ENCODE measurements around the gene SNX4.

DNA sequence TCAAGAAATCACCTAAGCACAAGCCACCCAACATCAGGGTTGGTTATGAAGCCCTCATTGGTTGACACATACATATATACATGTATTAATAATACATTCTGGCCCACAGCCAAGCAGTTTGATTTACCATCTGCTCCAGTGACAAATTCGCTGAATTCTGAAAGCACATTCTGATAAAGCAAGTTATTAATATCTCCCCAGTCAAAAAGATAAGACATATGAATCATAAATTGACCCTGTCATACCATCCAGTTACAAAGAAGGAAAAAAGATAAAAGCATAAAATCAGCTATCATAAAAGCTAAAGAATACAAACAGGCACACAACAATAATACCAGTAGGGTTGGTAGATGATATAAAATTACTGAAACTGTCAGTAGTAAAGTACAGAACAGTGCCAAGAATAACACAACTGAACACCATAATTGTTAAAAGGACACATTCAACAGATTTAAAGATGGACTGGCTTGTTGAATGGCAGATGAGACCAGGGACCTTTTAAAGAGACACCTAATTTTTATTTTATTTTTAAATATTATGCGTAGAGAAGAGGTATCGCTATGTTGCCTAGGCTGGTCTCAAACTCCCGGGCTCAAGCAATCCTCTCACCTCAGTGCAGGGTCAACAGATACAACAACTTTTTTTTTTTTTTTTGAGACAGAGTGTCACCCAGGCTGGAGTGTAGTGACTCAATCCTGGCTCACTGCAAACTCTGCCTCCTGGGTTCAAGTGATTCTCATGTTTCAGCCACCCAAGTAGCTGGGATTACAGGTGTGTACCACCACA is 7.7 kb downstream of the SNX4 start:
- TF ChIP-seq POLR2A (IDR thresholded peaks at IDR 0.05), result no peak
- no peak for TF ChIP-seq POLR2AphosphoS5 (IDR thresholded peaks at IDR 0.05; ENCODE audit: insufficient read depth in 1 of 2, low read depth in 1 of 2)
- TF ChIP-seq, protein P1, sequence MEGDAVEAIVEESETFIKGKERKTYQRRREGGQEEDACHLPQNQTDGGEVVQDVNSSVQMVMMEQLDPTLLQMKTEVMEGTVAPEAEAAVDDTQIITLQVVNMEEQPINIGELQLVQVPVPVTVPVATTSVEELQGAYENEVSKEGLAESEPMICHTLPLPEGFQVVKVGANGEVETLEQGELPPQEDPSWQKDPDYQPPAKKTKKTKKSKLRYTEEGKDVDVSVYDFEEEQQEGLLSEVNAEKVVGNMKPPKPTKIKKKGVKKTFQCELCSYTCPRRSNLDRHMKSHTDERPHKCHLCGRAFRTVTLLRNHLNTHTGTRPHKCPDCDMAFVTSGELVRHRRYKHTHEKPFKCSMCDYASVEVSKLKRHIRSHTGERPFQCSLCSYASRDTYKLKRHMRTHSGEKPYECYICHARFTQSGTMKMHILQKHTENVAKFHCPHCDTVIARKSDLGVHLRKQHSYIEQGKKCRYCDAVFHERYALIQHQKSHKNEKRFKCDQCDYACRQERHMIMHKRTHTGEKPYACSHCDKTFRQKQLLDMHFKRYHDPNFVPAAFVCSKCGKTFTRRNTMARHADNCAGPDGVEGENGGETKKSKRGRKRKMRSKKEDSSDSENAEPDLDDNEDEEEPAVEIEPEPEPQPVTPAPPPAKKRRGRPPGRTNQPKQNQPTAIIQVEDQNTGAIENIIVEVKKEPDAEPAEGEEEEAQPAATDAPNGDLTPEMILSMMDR (IDR thresholded peaks at IDR 0.05), result no peak
